ENCODE results near the gene CDC7.

- no peak for TF ChIP-seq CTCF (IDR thresholded peaks at IDR 0.05)
- TF ChIP-seq POLR2A (IDR thresholded peaks at IDR 0.05; ENCODE audit: low read length), result no peak
- TF ChIP-seq, protein P1, sequence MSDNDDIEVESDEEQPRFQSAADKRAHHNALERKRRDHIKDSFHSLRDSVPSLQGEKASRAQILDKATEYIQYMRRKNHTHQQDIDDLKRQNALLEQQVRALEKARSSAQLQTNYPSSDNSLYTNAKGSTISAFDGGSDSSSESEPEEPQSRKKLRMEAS (IDR thresholded peaks at IDR 0.05), result no peak
- no peak for TF ChIP-seq PBX3 (IDR thresholded peaks at IDR 0.05)
- TF ChIP-seq EP300 (IDR thresholded peaks at IDR 0.05), result no peak
- TF ChIP-seq MAFK (IDR thresholded peaks at IDR 0.05; ENCODE audit: partially characterized antibody), result no peak
- no peak for TF ChIP-seq NFE2L2 (conservative IDR thresholded peaks at IDR 0.05; ENCODE audit: low read length)
- no peak for TF ChIP-seq RNF2 (IDR thresholded peaks at IDR 0.05; ENCODE audit: borderline replicate concordance, low read depth)
Observed at GRCh38 chr1:91455334-91455733, 45.3 kb upstream of the CDC7 start.

All from A549 (cell line).